Stimulated activated CD4-positive, alpha-beta T cell treated with anti-CD3 and anti-CD28 coated beads, Interleukin-2, amount 100 ng/mL, for 48 hours (primary cell): ENCODE data around the gene MARCKSL1.
"Not testable (repeated sequence)": the region's sequence is repeated elsewhere in the genome, so short reads cannot be mapped to it uniquely, and the experiment has no call there.

ENCODE experiments used
- DNase-seq, 2 donors: peaks; one replicate each; pipeline ENCODE4 v3.0.0-alpha.2; 2020

The MARCKSL1 gene

DNA sequence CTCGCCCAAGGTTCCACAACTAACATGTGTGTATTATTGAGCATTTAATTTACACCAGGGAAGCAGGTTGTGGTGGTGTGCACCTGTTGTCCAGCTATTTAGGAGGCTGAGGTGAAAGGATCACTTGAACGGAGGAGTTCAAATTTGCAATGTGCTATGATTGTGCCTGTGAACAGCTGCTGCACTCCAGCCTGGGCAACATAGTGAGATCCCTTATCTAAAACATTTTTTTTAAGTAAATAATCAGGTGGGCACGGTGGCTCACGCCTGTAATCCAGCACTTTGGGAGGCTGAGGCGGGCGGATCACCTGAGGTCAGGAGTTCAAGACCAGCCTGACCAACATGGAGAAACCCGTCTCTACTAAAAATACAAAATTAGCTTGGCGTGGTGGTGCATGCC is 51.3 kb downstream of the MARCKSL1 start:
- not testable (repeated sequence) for DNase-seq
